Omental fat pad (tissue), 4 donors: ENCODE data around the gene FOXP4. TPM values are rescaled to one million over a fixed set of nuclear protein-coding genes. Genes with fewer than 3 reads are reported as not detected.

ENCODE experiments used
- ATAC-seq: fragments of 150-250 bp; one replicate; pipeline ENCODE4 v1.9.1; 2016; ENCODE audit warnings: mild to moderate bottlenecking, moderate library complexity; ENCODE audit not compliant: low FRiP score
- DNase-seq: peaks from one replicate; pipeline ENCODE4 v3.0.0-alpha.2; 2019; ENCODE audit warnings: low spot score
- CTCF ChIP-seq, 3 donors: fragments of 450-650 bp; IDR thresholded peaks; one replicate each; pipeline ENCODE4 v1.5.1; 2016 to 2017; ENCODE audit warnings: antibody characterized with exemption in 3 of 3, mild to moderate bottlenecking in 3 of 3, moderate library complexity in 2 of 3
- small RNA-seq: library from RNA; depleted of rRNA; stranded (forward); fragments of <200 nt; gene quantifications from one replicate; pipeline ENCODE3, GENCODE V24; 2016
- total RNA-seq, 4 donors: library from RNA; depleted of rRNA; stranded (reverse); fragments of >200 nt; gene quantifications; one replicate each; pipeline ENCODE4 v1.1.0, GENCODE V29; 2016

The FOXP4 gene
- total RNA-seq, 4 donors from 2014 or later = 3.6 to 9.0 (median 5.5) TPM

- no peak for TF ChIP-seq CTCF (IDR thresholded peaks at IDR 0.05)
- no peak for ATAC-seq
- DNase-seq = no peak
Observed at GRCh38 chr6:41648921-41649320, 102.7 kb downstream of the FOXP4 start.

GRCh38 chr6:41649596-41649995 is 103.4 kb downstream of the FOXP4 start:
- ATAC-seq (no peak), DNase-seq (no peak)
- no peak for TF ChIP-seq CTCF (IDR thresholded peaks at IDR 0.05)

GRCh38 chr6:41650120-41650519 is 103.9 kb downstream of the FOXP4 start:
- no peak for TF ChIP-seq CTCF (IDR thresholded peaks at IDR 0.05)
- DNase-seq (no peak), ATAC-seq (no peak)

- no peak for TF ChIP-seq CTCF (IDR thresholded peaks at IDR 0.05)
- no peak for DNase-seq
- ATAC-seq = no peak
Observed at GRCh38 chr6:41651246-41651961, 105.2 kb downstream of the FOXP4 start.

Small RNA genes lying within 50 kb of the gene (small RNA-seq; reads per million reads assigned to genes)
- not detected for gene MIR4641

Other genes starting within 250 kb of the FOXP4 start
- gene NCR2, start 210.8 kb upstream of the FOXP4 start, total RNA-seq = not detected
- gene MDFI, start 92.1 kb downstream of the FOXP4 start, total RNA-seq = 100 to 1,000 TPM in 1 of 4 donors, 10 to 100 TPM in 3; 24.3 to 120 (median 45.3) TPM
- gene TFEB, start 189.2 kb downstream of the FOXP4 start, total RNA-seq = 10 to 100 TPM in 3 of 4 donors, 1 to 10 TPM in 1; 7.1 to 24.4 (median 14.5) TPM
- not detected for gene PGC, start 201.0 kb downstream of the FOXP4 start, total RNA-seq
- 1 to 10 TPM; 1.2 to 5.5 (median 2.4) TPM for gene FRS3, start 233.5 kb downstream of the FOXP4 start, total RNA-seq
- gene PRICKLE4, start 234.4 kb downstream of the FOXP4 start, total RNA-seq = 10 to 100 TPM in 1 of 4 donors, 1 to 10 TPM in 3; 1.6 to 11.7 (median 8.6) TPM
- gene TOMM6, start 241.3 kb downstream of the FOXP4 start, total RNA-seq = 100 to 1,000 TPM in 3 of 4 donors, 10 to 100 TPM in 1; 76.9 to 146 (median 118) TPM